Dedifferentiated amniotic fluid mesenchymal stem cell (primary cell): ENCODE measurements around the gene GTF2H1.
A peak's percentile ranks its signal among the peaks of the same experiment; 100 is the strongest.
"Not testable (repeated sequence)": the region's sequence is repeated elsewhere in the genome, so short reads cannot be mapped to it uniquely, and the experiment has no call there.

Experiments used
- DNase-seq: peaks from one replicate; pipeline ENCODE4 v3.0.0-alpha.2; 2016; ENCODE audit errors: extremely low spot score

Gene GTF2H1

DNA sequence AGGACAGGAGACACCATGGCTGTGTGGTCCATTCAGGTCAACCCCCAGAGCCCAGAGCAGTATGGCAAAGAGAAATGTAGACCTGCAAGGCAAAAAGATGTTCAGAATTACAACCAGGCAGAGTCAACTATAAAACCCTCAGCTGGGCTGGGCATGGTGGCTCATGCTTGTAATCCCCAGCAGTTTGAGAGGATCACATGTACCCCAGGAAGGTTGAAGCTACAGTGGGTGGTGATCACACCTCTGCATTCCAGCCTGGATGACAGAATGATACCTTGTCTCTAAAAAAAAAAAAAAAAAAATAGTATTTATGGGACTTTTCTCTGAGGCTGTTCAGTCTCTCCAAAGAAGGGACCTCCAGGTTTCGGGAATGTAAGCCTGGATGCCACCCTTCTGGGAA is 53.6 kb downstream of the GTF2H1 start:
- DNase-seq, result no peak

DNA sequence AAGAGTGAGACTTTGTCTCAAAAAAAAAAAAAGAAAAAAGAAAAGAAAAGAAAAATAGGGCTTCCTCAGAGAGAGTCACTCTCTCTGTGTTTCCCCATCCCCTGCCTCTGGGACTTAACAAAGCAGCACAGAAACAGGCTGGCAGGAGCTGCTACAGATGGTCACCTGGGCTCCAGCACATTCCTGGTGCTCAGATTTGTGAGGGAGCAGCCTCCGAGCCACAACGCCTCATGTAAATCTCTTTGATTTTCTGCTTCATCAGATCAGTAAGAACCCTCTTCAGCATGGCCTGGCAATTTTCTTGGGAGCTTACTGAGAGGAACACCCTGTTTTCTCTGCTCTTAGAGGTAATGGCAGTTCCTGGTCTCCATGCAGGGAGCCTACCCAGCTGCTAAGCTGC is 56.8 kb downstream of the GTF2H1 start:
- DNase-seq, result no peak

DNA sequence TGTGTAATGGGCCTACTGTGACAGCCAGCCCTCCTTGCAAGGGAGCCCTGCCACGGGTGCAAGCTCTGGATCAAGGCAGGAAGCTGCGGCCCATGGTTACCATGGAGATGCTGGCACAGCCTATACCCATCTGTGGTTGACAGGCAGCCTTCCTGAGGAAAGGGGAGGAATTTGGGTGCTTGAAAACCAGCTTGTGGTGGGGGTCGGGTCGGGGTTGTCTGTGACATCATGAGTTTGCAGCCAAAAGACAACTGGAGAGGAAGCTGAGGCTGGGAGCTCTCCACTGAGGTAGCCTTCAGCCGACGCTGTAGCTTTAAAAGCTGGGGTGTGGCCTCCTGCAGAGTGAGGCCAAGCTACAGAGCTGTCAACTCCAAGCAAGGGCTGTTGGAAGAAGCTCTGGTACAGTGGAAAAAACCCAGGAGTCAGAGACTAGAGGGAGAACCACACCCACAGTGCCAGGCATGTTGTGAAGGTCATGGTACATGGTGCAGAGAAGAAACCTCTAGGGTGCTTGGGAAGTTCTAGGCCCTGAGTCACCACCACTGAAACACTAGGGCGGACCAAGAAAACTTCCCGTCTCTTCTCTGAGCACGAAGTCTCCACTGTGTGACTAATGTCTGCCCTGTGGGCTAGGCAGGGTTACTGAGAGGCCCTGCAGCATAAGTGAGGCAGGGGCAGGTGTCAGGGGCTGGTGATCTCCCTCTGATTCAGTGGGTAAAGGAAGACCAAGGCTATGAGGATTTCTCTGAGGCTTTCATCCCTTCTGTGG is 61.2 kb downstream of the GTF2H1 start:
- DNase-seq, result peak; percentile 98

DNA sequence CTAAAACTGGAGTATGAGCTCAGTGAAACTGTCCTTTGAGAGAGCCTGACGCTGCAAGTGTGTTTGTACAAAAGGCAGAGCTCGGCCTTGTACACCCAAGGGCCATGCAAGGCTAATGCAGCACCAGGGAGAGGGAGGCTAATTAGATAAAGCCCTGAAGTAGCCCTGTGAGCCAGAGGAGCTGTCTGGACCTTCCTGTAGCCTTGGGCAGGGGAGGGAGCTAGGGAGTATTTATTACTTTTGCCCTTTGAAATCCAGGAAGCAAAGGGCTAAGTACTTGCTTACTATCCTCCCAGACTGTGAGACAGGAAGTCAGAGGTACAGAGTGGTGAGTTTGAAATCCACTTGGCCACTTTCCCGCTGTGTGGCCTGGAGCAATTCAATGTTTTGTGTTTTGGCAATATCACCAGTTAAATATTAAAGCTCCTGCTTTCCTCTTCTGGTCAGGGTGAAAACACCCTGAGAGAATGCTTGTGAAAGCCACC is 61.8 kb downstream of the GTF2H1 start:
- DNase-seq, result peak; percentile 65

DNA sequence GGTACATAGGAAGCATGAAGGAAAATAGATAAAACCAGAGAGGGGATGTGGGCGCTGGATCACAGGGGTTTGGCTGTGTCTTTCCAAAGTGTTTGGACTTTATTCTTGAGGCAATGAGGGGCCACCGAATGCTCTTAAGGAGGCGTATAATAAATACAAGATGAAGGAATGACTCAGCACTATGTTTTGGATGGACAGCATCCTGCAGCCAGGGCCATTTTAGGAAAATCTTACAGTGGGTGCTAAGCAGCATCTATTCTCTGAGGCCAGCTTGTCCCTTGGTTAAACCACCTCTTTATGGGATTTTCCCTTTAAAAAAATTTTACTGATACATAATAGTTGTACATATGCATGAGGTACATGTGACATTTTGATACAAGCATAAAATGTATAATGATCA is 67.7 kb downstream of the GTF2H1 start:
- DNase-seq, result no peak

DNA sequence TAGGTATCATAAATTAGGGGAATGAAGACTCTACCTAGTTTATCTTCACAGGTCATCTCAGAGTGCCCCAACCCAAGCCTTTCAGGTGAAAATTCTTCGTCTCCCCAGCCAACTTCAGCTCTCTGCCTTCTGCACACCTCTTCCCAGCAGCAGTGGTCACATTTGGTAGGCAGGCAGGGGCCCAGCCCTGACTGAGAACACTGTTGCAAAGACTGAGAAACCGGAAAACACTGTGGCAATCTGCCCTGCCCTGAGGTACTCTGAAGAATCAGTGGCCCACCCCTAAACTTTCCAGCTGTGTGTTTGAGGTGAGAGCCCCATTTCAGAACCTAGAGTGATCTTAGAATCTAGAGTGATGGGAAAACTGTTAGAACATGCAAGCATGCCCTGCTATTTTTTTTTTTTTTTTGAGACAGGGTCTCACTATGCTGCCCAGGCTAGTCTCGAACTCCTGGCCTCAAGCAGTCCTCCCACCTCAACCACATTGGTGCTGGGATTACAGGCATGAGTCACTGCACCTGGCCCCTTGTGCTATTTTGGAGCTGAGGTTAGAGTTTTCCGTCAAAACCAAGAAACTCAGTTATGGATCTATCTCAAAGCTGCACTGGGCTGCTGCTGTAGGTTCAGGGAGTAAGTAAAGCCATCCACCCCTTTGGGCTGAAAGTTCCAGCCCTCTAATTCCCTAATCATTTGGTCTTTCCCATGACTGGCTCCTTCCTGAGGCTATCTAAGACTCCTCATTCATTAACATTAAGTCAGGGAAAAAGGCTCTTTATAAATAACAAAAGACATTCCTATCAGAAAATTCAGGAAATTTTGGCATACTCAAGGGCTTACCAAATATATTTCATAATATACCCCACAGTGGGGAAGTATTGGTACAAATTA is 70.3 kb downstream of the GTF2H1 start:
- DNase-seq, result no peak

DNA sequence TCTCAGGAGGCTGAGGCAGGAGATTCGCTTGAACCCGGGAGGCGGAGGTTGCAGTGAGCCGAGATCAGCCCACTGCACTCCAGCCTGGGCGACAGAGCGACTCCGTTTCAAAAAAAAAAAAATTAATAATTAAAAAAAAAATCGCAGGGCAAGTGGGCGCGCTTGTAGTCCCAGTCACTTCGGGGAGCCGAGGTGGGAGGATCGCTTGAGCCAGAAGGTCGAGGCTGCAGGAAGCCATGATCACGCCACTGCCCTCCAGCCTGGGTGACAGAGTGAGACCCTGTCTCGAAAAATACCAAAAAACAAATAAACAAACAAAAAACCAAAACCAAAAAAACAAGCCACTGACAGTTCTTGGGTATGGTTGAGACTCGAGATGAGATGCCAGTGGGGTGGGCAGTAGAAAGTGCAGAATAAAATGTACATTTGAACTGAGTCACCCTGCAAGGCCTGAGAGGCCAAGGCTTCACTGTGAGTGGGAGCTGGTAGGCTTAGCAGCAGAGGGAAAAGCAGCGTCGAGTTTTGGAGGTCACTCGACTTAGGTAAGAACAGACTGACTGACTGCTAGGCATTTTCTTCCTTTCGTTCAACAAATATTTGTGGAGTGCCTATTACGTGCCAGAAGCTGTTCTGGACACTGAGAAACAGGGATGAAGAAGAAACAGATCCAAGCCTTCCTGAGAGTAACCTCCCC is 71.4 kb downstream of the GTF2H1 start:
- DNase-seq, result peak; percentile 57

DNA sequence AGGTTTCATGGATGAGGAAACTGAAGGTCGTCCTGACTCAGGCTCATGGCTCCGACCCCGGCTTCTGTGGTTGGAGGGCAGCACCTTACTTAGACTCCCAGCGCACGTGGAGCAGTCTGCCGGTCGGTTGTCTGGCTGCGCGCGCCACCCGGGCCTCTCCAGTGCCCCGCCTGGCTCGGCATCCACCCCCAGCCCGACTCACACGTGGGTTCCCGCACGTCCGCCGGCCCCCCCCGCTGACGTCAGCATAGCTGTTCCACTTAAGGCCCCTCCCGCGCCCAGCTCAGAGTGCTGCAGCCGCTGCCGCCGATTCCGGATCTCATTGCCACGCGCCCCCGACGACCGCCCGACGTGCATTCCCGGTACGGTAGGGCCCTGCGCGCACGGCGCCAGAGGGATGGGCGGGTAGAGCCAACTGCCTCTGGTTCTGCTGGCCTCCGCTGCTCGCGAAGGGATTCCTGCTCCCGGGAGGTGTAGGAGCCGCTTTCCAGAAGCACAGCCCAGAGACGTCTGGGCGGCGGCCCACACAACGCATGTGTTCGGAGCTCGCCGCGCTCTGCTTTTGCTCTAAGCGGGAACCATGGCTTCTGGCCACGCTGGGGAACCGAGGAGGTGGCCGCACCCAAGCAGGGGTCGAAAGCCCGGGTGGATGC is 72.0 kb downstream of the GTF2H1 start, which contains the start of gene LDHA:
LDHA (plus strand) TSS at position 289 of the 653 bp plus-strand sequence. CDS start 2,280 bp downstream, outside the sequence.
- DNase-seq, result peak; percentile 94

DNA sequence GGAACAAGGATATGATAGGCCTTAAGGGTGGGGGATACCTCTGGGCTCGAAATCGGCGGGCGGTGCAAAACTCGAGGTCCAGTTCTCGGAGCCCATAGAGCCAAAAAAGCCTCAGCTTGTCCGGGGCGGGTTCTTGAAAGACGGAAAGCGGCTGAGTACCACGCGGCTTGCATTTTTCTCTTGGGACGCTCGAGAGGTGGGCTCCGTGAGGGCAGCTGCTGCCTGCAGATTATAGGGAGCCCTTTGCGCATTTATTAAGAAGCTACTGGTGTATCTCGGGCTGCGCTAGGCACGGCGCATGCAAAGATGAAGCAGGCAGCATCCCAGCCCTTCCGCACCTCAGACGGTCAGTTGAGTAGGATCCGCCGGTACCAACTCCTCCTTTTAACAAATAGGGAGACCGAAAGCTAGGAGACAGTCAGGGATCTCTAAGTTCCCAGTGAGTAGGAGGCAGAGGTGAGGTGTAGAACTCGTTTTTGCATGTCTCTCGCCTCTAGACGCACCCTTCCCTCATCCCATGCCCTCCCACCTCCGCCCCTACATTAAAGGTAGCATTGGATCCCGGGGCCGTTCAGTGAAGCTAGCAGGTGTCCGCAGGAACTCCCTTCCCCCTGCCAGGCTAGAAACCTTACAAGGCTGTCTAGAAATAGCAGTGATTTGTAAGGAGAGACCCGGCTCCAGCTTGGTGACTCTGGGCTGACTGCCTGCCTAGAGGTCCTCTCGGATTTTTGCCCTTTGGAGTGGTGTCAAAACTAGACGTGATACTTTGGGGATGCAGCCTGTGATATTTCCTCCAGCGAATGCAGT is 72.8 kb downstream of the GTF2H1 start:
- DNase-seq, result no peak

DNA sequence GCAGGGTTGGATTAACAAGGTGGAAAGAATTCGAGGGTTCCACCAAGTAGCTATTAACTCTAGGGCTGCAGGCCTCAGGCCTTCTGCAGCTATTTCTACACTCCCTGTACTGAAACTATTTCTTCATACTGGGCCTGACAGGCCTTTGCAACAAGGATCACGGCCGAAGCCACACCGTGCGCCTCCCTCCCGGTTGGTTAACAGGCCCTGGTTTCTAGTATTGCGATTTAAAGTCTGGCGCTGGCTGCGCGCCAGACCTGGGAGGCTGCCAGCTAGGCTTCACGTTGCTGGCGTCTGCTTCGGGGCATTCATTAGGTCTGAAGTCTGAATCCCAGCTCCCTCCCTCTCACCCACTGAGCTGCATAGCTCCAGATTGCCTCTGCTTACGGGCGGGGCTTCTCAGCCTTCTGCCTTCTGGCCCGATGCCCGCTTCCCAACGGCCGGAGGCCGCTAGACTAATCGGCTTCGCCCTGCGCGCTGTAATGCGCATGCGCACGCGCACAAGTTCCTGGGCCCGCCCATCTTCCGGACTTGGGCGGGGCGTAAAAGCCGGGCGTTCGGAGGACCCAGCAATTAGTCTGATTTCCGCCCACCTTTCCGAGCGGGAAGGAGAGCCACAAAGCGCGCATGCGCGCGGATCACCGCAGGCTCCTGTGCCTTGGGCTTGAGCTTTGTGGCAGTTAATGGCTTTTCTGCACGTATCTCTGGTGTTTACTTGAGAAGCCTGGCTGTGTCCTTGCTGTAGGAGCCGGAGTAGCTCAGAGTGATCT is 73.6 kb downstream of the GTF2H1 start:
- peak; percentile 98 for DNase-seq

DNA sequence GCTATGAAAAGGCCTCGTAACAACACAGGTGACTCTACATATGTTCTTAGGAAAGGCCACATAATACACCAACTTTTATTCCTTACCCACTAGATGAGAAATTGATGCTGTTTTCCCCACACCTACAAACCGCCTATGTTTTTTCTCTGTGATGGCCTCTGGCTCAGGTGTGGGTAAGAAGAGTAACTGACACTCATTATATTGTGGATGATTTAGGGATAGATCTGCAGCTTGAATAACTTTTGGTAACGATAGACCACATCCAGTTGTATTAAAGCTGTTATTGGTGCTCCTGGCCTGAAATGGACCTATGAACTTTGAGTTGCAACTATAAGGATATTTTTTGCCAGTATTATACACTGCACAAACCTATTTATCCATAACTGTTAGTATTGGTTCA is 75.6 kb downstream of the GTF2H1 start:
- DNase-seq, result no peak

DNA sequence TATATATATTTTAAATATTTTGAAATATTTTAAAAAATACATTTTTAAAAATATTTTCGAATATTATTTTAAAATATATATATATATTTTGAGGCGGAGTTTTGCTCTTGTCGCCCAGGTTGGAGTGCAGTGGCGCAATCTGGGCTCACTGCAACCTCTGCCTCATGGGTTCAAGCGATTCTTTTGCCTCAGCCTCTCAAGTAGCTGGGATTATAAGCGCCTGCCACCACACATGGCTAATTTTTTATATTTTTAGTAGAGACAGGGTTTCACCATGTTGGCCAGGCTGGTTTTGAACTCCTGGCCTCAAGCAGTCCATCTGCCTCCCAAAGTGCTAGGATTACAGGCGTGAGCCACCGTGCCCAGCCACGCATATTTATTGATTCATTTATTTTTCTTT is 78.7 kb downstream of the GTF2H1 start:
- not testable (repeated sequence) for DNase-seq

DNA sequence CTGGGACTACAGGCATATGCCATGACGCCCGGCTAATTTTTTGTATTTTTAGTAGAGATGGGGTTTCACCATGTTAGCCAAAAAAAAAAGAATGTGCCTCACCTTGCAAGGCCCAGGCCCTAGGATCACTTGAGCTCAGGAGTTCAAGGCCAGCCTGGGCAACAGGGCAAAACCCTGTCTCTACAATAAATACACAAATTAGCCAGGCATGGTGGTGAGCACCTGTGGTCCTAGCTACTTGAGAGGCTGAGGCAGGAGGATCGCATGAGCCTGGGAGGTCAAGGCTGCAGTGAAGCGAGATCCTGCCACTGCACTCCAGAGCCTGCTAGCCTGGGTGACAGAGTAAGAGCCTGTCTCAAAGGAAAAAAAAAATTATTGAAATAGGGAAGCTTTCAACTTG is 81.7 kb downstream of the GTF2H1 start:
- no peak for DNase-seq

DNA sequence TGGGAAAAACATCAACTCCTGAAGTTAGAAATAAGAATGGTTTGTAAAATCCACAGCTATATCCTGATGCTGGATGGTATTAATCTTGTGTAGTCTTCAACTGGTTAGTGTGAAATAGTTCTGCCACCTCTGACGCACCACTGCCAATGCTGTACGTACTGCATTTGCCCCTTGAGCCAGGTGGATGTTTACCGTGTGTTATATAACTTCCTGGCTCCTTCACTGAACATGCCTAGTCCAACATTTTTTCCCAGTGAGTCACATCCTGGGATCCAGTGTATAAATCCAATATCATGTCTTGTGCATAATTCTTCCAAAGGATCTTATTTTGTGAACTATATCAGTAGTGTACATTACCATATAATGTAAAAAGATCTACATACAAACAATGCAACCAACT is 85.0 kb downstream of the GTF2H1 start:
- not testable (repeated sequence) for DNase-seq

DNA sequence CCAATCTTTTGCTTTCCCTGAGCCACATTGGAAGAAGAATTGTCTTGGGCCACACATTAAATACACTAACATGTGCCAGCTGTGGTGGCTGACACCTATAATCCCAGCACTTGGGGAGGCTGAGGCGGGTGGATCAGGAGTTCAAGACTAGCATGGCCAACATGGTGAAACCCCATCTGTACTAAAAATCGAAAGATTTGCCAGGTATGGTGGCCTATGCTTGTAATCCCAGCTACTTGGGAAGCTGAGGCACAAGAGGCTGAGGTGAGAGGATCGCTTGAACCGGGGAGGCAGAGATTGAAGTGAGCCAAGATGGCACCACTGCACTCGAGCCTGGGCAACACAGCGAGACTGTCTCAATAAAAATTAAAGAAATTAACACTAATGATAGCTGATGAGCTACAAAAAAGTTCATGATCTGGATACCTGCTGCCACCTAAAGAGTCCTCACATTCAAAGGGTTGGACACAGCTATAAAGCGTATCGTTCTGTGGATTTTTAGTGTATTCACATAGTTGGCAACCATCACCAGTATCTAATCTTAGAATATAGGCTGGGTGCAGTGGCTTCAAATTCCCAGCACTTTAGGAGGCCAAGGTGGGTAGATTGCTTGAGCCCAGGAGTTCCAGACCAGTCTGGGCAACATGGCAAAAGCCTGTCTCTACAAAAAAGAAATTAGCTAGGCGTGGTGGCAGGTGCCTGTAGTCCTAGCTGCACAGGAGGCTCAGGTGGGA is 86.4 kb downstream of the GTF2H1 start:
- DNase-seq, result no peak

DNA sequence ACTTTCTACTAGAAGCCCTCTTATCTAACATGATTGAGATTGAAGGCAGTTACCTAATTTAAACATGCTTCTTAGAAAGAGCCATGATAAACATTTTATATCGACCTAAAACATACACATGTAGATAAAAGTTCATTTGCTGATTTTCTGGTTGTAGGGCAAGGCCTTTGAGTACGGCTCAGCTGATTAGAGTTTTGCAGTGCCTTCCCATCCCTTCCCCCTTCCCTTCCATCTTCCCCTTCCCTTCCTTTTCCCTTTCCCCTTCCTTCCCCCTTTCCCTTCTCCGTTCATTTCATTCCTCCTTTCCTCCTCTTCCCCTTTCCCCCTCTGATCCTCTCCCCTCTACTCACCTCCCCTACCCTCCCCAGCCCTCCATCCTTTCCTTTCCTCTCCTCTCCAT is 94.1 kb downstream of the GTF2H1 start:
- no peak for DNase-seq
